ENCODE results near the gene MGAT1.

Gene MGAT1

GRCh38 chr5:180802325-180803180 is at the start of gene MGAT1:
Gene MGAT1 (minus strand): TSS chr5:180802806. CDS start chr5:180792971, 9,835 bp downstream.
- Mint-ChIP-seq H3K27ac (peak within 1 kb of the TSS; percentile 98), H3K36me3 (ENCODE audit: low read depth) (peaks cover 47% of the 10 kb centered on the region), H3K27me3 (no peaks in the 10 kb centered on the region), H3K4me1 (peaks cover 87% of the 10 kb centered on the region), H3K9me3 (no peaks in the 10 kb centered on the region), H3K4me3 (peak within 1 kb of the TSS; percentile 93)
- DNase-seq: peak; percentile 86
- ATAC-seq: peak; percentile 47

GRCh38 chr5:180850434-180851078 is 48.0 kb upstream of the MGAT1 start:
- no peak overlapping the region for H3K27ac Mint-ChIP-seq
- H3K27me3 Mint-ChIP-seq: no peaks in the 10 kb centered on the region
- no peak overlapping the region for H3K4me3 Mint-ChIP-seq
- ATAC-seq (no peak), DNase-seq (no peak)
- peaks cover 40% of the 10 kb centered on the region for H3K9me3 Mint-ChIP-seq
- peaks cover 72% of the 10 kb centered on the region for H3K36me3 Mint-ChIP-seq (ENCODE audit: low read depth)
- peaks cover 3% of the 10 kb centered on the region for H3K4me1 Mint-ChIP-seq

GRCh38 chr5:180849827-180850226 is 47.2 kb upstream of the MGAT1 start:
- no peak overlapping the region for H3K4me3 Mint-ChIP-seq
- H3K36me3 Mint-ChIP-seq (ENCODE audit: low read depth): peaks cover 70% of the 10 kb centered on the region
- ATAC-seq: no peak
- no peak for DNase-seq
- peaks cover 40% of the 10 kb centered on the region for H3K9me3 Mint-ChIP-seq
- peaks cover 2% of the 10 kb centered on the region for H3K4me1 Mint-ChIP-seq
- no peak overlapping the region for H3K27ac Mint-ChIP-seq
- H3K27me3 Mint-ChIP-seq: no peaks in the 10 kb centered on the region

- Mint-ChIP-seq H3K36me3 (ENCODE audit: low read depth) (peaks cover 68% of the 10 kb centered on the region), H3K4me3 (no peak overlapping the region), H3K27me3 (no peaks in the 10 kb centered on the region), H3K9me3 (peaks cover 40% of the 10 kb centered on the region), H3K27ac (no peak overlapping the region), H3K4me1 (peaks cover 2% of the 10 kb centered on the region)
- DNase-seq: no peak
- no peak for ATAC-seq
These were observed 46.3 kb upstream of the MGAT1 start for GRCh38 chr5:180848878-180849277.

GRCh38 chr5:180848265-180848664 is 45.7 kb upstream of the MGAT1 start:
- no peak for DNase-seq

GRCh38 chr5:180847026-180847425 is 44.4 kb upstream of the MGAT1 start:
- peaks cover 58% of the 10 kb centered on the region for H3K36me3 Mint-ChIP-seq (ENCODE audit: low read depth)
- peaks cover 43% of the 10 kb centered on the region for H3K9me3 Mint-ChIP-seq
- H3K27ac Mint-ChIP-seq: no peak overlapping the region
- no peak overlapping the region for H3K4me3 Mint-ChIP-seq
- ATAC-seq: no peak
- no peak for DNase-seq
- no peaks in the 10 kb centered on the region for H3K4me1 Mint-ChIP-seq
- no peaks in the 10 kb centered on the region for H3K27me3 Mint-ChIP-seq

More at GRCh38 chr5:180848265-180848664, 45.7 kb upstream of the MGAT1 start:
- Mint-ChIP-seq H3K36me3 (ENCODE audit: low read depth) (peaks cover 68% of the 10 kb centered on the region), H3K4me3 (no peak overlapping the region), H3K4me1 (peaks cover 2% of the 10 kb centered on the region), H3K27me3 (no peaks in the 10 kb centered on the region), H3K27ac (no peak overlapping the region), H3K9me3 (peaks cover 40% of the 10 kb centered on the region)
- no peak for ATAC-seq

- no peak overlapping the region for H3K4me3 Mint-ChIP-seq
- H3K9me3 Mint-ChIP-seq: peaks cover 30% of the 10 kb centered on the region
- no peaks in the 10 kb centered on the region for H3K27me3 Mint-ChIP-seq
- ATAC-seq (no peak), DNase-seq (no peak)
- no peak overlapping the region for H3K27ac Mint-ChIP-seq
- H3K36me3 Mint-ChIP-seq (ENCODE audit: low read depth): peaks cover 37% of the 10 kb centered on the region
- H3K4me1 Mint-ChIP-seq: no peaks in the 10 kb centered on the region
These were observed 42.3 kb upstream of the MGAT1 start for GRCh38 chr5:180844858-180845257.

- no peaks in the 10 kb centered on the region for H3K27me3 Mint-ChIP-seq
These were observed 41.8 kb upstream of the MGAT1 start for GRCh38 chr5:180844432-180844831.

GRCh38 chr5:180839935-180840334 is 37.3 kb upstream of the MGAT1 start:
- ATAC-seq: no peak
- no peak for DNase-seq
- no peak overlapping the region for H3K27ac Mint-ChIP-seq
- no peak overlapping the region for H3K4me3 Mint-ChIP-seq
- H3K9me3 Mint-ChIP-seq: peaks cover 8% of the 10 kb centered on the region
- H3K27me3 Mint-ChIP-seq: no peaks in the 10 kb centered on the region
- peaks cover 1% of the 10 kb centered on the region for H3K4me1 Mint-ChIP-seq
- H3K36me3 Mint-ChIP-seq (ENCODE audit: low read depth): peaks cover 5% of the 10 kb centered on the region

More at GRCh38 chr5:180844432-180844831, 41.8 kb upstream of the MGAT1 start:
- DNase-seq (no peak), ATAC-seq (no peak)
- no peak overlapping the region for H3K4me3 Mint-ChIP-seq
- peaks cover 32% of the 10 kb centered on the region for H3K36me3 Mint-ChIP-seq (ENCODE audit: low read depth)
- peaks cover 26% of the 10 kb centered on the region for H3K9me3 Mint-ChIP-seq
- no peak overlapping the region for H3K27ac Mint-ChIP-seq
- no peaks in the 10 kb centered on the region for H3K4me1 Mint-ChIP-seq

- no peak overlapping the region for H3K27ac Mint-ChIP-seq
- DNase-seq (no peak), ATAC-seq (no peak)
- peaks cover 8% of the 10 kb centered on the region for H3K9me3 Mint-ChIP-seq
- peaks cover 7% of the 10 kb centered on the region for H3K4me1 Mint-ChIP-seq
- H3K36me3 Mint-ChIP-seq (ENCODE audit: low read depth): peaks cover 12% of the 10 kb centered on the region
- no peak overlapping the region for H3K4me3 Mint-ChIP-seq
- no peaks in the 10 kb centered on the region for H3K27me3 Mint-ChIP-seq
These were observed 36.6 kb upstream of the MGAT1 start for GRCh38 chr5:180839227-180839626.

GRCh38 chr5:180837478-180837877 is 34.9 kb upstream of the MGAT1 start:
- peaks cover 15% of the 10 kb centered on the region for H3K36me3 Mint-ChIP-seq (ENCODE audit: low read depth)
- ATAC-seq (no peak), DNase-seq (no peak)
- H3K4me1 Mint-ChIP-seq: peaks cover 22% of the 10 kb centered on the region
- no peaks in the 10 kb centered on the region for H3K27me3 Mint-ChIP-seq
- no peak overlapping the region for H3K4me3 Mint-ChIP-seq
- no peak overlapping the region for H3K27ac Mint-ChIP-seq
- peaks cover 8% of the 10 kb centered on the region for H3K9me3 Mint-ChIP-seq

- H3K9me3 Mint-ChIP-seq: no peaks in the 10 kb centered on the region
- peak; percentile 61 for ATAC-seq
- peak; percentile 24 for DNase-seq
- peak overlapping the region; percentile 98 for H3K27ac Mint-ChIP-seq
- H3K27me3 Mint-ChIP-seq: no peaks in the 10 kb centered on the region
- peak overlapping the region; percentile 99 for H3K4me3 Mint-ChIP-seq
- peaks cover 36% of the 10 kb centered on the region for H3K36me3 Mint-ChIP-seq (ENCODE audit: low read depth)
- H3K4me1 Mint-ChIP-seq: peaks cover 48% of the 10 kb centered on the region
These were observed 30.0 kb upstream of the MGAT1 start for GRCh38 chr5:180832638-180833068.

GRCh38 chr5:180831139-180832093 is 28.8 kb upstream of the MGAT1 start:
- H3K27me3 Mint-ChIP-seq: no peaks in the 10 kb centered on the region
- H3K4me1 Mint-ChIP-seq: peaks cover 51% of the 10 kb centered on the region
- ATAC-seq (peak; percentile 83), DNase-seq (peak; percentile 86)
- H3K36me3 Mint-ChIP-seq (ENCODE audit: low read depth): peaks cover 35% of the 10 kb centered on the region
- peak overlapping the region; percentile 98 for H3K27ac Mint-ChIP-seq
- H3K9me3 Mint-ChIP-seq: no peaks in the 10 kb centered on the region
- peak overlapping the region; percentile 99 for H3K4me3 Mint-ChIP-seq
